CD4-positive, alpha-beta T cell treated with Interleukin-2 at 100 ng/mL for 4 hours (primary cell): ENCODE results near the gene AGAP1.

Experiments
- DNase-seq: peaks from one replicate; pipeline ENCODE4 v3.0.0-alpha.2; 2020; ENCODE audit warnings: low spot score

AGAP1 gene

DNA sequence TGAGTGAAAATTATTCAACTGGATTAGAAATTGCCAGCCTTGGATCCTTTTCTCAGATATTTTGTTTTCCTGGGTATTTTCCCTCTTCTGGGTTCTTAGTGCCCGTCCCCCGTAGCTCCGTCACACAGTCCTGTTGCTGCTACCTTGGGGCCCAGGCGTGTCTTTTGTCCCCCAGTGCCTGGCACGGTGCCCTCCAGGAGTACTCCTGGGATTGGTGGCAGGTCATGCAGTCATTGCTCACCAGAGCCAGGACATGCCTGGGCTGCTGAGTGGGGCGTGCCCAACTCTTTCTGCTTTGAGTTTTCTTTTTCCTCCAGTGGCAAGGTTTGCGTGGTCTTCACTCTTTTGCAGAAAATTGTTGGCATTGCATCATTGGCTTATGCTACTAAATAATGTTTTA, 275.2 kb downstream of the AGAP1 start:
- no peak for DNase-seq

DNA sequence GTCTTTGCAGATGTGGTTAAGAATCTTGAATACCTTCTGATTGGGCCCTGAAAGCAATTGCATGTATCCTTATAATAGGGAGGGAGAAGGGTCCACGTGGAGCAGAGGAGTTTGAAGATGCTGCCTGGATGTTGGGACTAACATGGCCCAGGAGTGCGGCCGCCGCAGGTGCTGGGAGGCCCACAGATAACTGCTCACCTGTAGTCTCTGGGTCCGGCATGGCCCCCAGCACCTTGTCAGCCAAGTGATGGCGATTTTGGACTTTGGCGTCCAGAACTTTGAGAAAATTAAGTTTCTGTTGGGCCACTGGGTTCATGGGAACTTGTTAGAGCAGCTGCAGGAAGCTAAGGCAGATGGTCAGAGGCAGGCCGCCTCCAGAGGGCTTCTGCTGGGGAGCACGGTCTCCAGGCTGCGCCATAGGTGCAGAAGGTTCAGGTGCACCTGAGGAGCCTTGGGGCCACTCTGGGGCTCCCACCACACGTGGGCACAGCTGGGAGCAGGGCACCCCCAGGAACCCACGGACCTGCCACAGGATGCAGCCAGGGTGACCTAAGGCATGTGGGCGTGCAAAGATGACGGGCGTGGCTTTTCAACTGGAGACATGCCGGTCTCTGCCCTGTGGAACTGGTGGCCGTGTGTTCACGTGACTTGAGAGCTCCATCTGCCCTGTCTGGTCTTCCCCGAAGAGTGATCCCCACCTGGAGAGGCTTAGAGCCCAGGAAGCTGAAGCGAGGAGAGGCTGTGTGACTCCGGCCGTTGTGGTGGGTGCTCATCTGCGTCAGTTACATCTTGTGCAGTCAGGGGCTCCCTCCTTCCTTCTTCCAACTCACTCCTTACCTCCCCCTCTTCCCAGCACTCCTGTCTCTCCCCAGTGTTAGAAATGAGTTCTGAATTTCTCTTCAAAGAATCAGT, 277.3 kb downstream of the AGAP1 start:
- DNase-seq: no peak

DNA sequence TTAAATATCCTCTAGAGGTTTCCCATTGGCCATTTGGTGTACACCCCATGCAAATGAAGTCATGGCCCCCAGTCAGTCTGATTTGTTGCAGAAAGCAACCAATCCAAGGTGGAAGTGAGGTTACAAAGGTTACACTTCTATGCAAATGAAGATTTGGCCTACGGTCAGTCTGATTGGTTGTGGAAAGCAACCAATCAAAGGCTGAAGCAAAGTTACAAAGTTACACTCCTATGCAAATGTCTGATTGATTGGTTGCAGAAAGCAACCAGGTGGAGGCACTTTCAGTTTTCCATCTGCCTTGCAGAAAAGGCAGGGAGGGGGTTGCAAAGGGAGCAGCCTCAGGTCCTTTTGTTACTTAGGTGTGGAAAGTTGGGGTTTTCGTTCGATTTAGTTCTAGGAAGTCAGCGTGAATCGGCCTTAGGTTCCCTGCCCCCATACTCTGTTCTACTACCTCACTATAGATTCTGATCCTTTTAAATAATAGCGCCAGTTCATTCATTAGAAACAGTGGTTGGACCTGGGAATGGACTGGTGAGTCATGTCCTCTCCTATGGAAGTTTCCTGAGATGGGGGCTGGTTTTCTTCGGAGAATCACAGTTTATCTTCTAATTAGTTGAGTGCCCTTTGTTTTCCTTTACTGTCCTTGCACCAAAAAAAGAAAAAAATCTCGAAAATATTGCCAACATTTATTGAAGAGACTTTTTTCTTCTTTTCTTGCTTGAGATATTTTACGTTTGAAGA, 279.5 kb downstream of the AGAP1 start:
- DNase-seq: no peak

DNA sequence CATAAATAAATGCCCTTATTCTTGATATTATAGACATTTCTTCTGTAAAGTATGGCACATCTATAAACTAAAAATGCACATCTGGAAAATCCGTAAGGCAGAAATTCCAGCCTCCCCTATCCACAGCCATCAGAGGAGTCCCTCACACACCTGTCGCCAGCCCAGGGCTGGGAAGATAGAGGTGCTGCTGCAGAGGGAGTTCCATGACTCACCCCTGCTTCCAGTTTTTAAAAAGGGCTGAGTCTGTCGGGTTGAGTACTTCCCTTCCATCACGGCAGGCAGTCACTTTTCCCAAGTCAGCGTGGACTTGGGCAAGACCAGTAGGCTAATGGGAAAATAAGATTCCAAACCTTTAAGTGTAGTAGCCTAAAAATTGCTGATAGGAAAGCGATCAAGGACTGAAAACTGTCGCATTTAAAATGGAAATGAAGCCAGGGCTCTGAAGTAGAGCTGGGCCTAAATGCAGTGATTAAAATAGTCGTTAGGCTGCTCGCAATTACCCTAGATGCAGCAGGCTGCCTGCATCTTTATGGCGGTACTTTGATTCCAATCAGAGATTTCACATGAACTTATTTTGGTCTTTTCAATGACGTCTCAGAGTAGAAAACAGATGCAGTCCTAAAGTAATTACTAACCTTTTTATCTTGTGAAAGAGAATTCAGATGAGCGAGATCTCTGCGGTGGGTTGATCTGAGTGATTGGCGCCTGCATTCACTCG, 280.5 kb downstream of the AGAP1 start:
- no peak for DNase-seq

DNA sequence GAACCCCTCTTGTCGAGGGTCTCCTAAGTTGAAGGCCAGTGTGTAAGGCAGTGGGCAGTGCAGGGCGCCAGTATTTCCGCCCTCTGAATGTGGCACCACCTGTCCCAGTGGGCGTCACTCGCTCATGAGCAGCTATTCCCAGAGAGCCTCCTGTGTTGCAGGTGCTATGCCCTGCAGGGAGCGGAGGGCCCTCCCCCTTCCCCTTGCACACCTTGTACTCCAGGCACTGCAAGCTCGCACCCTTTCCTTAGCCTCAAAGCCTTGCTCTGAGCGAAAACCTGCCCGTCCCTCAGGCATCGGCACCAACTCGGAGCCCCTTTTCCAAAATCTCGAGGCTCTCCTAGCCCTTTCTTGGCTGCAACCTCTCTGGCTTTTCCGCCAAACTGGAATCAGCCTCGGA, 282.7 kb downstream of the AGAP1 start:
- no peak for DNase-seq

DNA sequence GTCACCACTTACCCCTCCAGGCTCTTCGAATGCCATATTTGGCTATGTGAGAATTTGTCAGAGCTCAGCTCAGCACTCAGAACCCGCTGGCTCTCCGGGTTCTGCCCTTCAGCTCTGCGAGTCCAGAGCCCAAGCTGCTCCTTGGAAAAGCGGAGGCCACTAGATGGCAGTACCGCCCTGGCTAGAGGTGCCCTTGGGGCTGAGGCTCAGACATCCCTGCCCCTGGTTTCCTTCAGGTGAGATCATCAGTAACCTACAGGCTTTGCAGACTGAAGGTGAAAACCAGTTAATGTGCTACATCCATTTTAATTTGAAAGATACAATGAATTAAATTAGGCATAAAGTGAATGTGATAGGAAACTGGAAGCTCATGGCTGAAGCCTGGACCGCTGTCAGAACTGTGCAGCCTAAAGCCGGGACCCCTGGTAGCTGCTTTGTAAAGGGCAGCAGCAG, 285.6 kb downstream of the AGAP1 start:
- peak; percentile 45 for DNase-seq

DNA sequence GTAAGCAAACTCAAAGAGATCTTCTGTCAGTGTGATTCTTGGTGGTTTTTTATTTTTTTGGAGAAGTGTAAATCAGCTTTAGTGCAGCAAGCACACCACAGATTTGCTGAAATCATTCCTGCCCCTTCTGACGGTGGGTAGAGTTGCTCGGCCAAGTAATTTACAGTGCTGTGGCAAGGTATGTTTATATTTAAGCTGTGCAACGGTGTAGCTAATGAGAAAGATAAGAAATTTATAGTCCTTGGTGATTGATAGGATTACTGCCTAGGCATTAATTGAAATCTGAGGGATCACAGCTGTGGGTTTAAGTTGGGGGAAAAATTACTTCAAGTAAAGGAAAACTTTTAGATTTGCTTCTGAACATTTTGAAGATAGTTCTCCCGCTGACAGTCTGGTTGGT, 286.6 kb downstream of the AGAP1 start:
- no peak for DNase-seq

DNA sequence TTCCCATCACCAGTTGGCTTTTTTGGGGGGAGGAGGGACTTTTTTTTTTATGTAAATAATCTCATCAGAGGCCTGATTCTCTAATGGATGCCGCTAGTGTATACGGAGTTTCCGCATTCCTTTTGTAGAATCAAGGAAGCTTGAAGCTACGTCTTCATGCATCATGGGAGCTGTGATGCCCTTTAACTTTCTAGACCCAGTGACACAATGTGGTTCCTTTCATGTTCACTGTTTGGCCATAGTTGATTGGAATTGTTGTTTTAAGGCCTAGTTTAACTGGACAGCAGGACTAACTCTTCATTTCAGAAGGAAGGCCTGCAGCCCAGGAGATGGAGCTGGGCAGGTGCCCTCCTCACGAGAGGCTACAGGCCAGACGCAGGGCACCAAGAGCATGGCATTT, 287.9 kb downstream of the AGAP1 start:
- DNase-seq: no peak

DNA sequence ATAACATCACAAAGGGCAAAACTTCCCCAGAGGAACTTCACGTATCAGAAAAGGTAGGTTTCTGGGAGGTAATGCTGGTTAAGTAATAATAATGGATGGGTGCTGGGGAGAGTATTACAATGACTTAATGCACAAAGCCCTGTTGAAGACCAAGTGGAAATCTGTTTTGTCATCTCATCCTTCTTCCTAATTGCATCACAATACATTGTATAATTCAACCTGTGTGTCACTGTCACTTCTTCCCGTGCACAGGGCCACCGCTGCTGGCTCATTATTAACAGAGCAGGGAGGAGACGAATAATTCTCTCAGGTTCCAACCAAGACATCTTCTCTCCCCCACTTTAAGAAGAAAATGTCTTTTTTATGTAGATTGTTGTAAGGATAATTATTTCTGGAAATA, 290.9 kb downstream of the AGAP1 start:
- DNase-seq: no peak

DNA sequence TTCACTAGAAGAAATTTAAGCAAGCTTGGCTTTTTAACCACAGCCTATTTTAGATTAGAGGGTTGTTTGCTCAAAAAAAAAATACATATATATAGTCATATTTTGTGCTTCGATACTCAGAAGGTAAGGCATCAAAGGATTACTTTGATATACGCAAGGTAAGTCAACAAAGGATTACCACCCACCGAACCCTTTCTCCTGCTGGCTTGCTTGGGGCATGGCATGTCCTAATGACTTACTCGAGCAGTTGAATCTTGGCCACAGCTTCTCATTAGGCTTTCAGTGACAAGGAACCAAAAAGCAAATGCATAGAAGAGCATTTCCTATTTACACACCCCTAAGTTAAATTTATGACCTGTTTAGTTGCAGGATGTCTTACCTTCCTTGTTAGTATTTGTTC, 295.7 kb downstream of the AGAP1 start:
- no peak for DNase-seq

DNA sequence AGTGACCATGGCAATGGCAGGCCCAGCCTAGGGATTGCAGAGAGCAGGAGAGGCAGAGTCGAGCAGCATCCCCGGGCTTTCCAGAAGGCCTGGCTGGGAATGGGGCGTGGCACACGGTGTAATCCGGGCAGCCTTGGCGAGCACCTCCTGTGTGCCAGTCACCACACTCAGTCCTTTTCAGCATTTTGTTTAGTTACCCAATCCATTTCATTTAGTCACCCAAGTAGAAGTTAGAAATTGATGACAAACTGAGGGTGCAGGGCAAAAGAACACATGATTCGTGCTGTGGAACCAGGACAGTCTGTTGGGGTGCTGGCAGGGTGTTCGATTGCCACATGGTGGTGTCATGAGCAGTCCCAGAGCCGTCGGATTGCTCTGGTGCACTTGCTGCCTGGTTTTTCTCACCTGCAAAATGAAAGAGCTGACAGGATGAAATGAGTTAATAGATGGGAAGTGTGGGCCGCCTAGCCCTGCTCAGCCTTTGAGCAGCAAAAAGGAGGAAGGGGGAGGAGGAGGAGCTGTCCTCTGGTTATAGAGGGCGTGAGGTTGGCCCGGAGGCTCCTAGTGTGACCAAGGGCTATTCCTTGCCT, 299.4 kb downstream of the AGAP1 start:
- no peak for DNase-seq

DNA sequence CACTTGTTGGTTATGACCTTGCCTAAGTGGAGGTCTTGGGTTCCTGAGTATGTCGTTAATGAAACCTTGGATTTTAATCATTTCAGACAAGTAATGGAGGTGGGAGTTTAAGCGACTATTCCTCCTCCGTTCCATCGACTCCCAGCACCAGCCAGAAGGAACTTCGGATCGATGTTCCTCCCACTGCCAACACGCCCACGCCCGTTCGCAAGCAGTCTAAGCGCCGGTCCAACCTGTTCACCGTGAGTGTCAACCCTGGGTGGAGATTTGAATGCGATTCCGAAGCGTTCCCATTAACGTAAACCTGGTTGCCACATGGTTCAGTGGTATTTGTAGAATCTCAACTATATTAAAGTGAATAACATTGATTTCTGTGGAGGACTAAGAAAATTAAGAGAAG, 305.4 kb downstream of the AGAP1 start:
- no peak for DNase-seq

DNA sequence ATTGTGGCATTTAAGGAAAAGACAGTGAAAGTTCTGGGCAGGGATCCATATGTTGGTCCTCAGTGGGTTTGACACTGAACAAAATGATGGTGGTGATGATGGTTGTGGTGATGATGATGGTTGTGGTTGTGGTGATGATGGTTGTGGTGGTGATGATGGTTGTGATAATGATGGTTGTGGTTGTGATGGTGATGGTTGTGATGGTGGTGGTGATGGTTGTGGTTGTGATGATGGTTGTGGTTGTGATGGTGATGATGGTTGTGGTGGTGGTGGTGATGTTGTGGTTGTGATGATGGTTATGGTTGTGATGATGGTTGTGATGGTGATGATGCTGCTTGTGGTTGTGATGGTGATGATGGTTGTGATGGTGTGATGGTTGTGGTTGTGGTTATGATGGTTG, 308.7 kb downstream of the AGAP1 start:
- DNase-seq: no peak

DNA sequence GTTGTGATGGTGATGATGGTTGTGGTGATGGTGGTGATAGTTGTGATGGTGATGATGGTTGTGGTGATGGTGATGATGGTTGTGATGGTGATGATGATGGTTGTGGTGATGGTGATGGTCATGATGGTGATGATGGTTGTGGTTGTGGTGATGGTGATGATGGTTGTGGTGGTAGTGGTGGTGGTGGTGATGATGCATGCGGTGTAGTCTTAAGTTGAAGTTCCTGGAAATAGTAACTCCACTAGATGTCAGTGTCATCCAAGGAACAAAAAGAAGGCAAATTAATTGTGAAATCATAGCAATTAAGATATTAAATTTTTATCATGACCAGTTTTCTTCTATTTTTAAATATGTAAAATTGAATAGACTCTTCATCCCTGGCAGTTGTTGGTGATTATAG, 309.2 kb downstream of the AGAP1 start:
- DNase-seq: no peak

DNA sequence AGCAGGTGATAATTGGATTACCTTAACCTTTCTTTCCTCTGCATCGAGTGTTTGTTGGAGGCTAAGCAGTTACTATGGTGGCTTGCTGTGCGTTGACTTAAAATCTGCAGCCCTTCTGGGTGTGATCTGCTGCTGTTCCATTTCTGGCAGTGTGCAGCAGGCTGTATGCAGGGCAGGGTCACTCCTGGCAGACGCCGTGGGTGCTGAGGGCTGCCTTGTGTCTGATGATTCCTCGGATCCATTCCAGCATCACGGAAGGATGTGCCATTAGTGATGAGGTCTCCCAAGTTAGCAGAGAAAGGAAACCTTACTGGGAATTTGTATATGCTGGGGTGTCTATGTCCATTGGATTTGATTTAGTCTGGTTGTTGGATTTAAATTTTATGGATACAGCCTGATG, 310.8 kb downstream of the AGAP1 start:
- DNase-seq: no peak

DNA sequence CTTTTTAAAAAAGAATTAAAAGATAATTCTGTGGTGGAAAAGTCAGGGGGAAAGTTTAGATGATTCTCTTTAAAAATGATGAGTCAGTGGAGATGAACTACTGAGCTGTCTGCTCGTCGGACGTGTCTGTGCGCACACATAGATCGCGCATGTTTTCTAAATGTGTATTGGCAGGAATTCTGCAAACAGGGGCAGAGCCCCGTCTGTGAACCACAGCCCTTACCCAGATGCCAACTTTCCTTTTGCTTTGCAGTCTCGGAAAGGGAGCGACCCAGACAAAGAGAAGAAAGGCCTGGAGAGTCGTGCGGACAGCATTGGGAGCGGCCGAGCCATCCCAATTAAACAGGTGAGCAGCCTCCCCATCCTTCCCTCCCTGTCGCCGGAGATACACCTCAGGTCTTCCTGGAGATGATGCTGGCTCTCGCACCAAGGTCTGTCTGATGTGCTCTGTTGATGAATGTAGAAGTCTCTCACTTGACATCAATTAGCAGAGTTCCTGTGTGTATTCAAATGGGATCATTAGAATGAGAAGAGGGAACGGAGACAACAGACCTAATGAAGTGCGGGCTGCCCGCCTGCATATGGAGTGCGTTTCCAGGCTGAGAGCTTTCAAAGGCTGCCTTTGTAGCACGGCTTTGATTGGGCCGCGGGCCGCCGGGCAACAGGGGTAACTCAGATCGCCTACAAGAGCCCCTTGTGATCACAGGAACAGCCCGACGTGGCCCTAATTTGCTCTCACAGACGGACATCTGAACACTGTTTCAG, 313.3 kb downstream of the AGAP1 start:
- DNase-seq: no peak

DNA sequence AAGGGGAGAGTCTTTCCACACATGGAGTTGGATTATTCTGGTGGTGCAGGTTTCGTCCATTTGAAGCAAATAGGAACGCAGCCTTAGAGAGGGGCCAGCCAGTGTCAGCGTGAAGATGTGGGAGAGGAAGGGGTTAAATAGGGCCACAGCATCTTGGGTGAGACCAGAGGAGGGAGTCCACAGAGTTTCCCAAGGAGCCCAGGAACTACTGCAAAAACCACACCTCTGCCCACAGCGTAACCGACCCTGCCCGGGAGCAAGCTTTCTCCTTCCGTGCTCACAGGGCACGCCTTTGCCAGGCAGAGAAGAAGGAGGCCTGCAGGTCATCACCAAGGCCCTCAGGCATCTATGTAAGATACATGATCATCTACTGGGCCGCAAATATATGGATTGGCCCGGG, 314.5 kb downstream of the AGAP1 start:
- DNase-seq: no peak

DNA sequence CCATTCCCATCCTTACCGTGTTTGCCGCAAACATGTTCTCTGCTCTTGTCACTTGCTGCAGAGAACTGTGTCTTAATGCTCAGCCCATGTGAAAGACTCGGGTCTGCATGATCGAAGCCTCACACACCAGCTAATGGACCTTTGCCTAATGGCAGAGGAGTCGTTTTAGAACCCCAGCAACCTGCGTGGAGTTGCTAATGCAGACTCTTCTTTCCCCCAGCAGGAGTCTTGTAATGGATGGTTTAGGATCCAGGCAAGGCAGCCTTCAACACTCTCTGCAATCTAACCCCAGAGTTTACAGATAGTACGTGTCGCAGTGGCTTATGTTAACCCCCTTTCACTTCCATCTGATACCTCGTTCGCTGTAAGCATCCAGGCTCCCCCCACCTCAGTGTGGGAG, 316.4 kb downstream of the AGAP1 start:
- no peak for DNase-seq

DNA sequence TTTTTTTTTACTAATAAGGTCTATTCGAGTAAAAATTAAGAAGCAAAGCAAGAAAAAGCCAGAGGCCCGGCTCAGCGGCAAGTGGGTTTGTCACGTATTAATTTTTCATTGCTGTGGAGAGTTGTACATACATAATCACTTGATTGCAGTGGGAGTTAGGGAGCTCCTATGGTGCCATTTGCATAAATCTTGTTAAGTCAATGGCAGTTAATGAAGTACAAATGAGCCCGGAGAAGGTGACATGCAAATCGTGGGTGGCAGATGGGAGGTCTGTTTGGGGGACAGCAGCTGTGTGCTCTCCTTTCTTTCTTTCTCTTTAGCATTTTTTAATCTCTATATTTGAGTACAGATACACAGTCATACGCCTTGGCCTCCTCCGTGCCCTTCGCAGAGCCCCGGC, 317.0 kb downstream of the AGAP1 start:
- no peak for DNase-seq

DNA sequence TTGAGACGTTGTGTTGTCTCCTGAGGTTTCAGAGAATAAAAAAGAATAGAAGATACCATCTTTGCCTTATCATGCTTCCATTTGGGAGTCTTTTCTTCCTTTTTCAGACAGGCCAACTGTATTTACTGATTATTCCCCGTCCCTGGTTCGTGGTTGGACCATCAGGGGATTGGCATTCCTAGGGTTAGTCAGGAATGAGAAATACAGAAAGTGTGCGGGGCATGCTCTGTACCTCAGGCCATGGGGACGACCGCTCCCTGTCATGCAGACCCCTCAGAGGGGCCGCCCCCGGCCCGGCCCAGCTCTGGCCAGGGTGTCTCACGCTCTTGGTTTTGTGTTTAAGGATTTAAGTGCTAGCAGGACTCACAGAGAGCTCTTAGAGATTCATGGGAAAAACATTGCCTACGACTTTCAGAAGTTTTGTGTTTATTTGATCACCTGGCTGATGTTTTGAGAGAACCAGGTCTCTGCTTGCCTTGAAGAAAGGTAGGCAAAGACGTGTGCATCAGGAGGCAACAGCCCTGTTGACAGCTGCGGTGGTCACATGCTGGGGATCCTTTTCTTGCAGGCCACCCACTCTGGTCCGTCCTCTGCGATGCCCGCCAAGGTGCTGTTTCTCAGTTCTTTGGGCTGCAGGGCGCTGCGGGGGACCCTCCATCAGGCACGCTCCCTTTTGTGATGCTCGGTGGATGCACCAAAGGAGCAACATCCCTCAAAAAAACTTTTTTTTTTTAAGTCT, 317.8 kb downstream of the AGAP1 start:
- no peak for DNase-seq

DNA sequence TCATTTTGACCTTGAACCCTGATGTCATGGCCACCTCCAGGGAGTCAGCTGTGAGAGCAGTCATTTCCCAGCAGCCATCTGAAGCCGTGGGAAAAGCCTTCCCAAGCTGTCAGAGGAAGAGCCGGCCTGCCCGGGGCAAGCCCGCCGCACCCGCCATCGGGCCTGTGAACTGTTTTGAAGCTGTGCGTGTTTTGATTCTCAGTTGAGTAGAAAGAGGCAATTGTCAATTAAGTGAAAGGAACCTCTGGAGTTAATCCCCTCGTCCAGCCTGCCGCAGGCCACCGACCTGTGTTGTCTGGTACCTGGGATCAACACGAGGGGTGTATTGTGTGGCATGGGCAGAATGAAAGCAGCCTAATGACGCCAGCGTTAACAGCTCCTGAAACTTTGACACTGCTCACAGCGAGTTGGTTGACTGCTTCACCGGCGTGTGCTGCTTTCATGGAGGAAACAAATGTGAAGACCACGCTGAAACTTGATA, 318.4 kb downstream of the AGAP1 start:
- no peak for DNase-seq
